GM12873 (cell line): ENCODE measurements around the gene ACACB.

Experiments
- CTCF ChIP-seq: IDR thresholded peaks from 2 replicates; pipeline ENCODE4 v1.5.1; 2012; ENCODE audit warnings: low read depth, mild to moderate bottlenecking, moderate library complexity, low read length, control low read depth; ENCODE audit not compliant: insufficient read depth; ENCODE audit errors: missing control alignments

The ACACB gene

GRCh38 chr12:109234012-109234411 lies 117.6 kb downstream of the ACACB start:
- no peak for TF ChIP-seq CTCF

- no peak for TF ChIP-seq CTCF
Observed at GRCh38 chr12:109236257-109236656, 119.9 kb downstream of the ACACB start.

GRCh38 chr12:109239179-109239578 lies 122.8 kb downstream of the ACACB start:
- TF ChIP-seq CTCF: no peak

GRCh38 chr12:109239691-109240090 lies 123.3 kb downstream of the ACACB start:
- no peak for TF ChIP-seq CTCF

GRCh38 chr12:109240365-109240764 lies 124.0 kb downstream of the ACACB start:
- TF ChIP-seq CTCF: no peak

- TF ChIP-seq CTCF: no peak
Observed at GRCh38 chr12:109241936-109242335, 125.5 kb downstream of the ACACB start.

- TF ChIP-seq CTCF: no peak
Observed at GRCh38 chr12:109244073-109244472, 127.7 kb downstream of the ACACB start.
